Skeletal muscle satellite cell (primary cell): ENCODE measurements around the gene TNNI2. TPM values are rescaled to one million over a fixed set of nuclear protein-coding genes. Genes with fewer than 3 reads are reported as not detected.

ENCODE experiments used
- small RNA-seq: library from RNA; depleted of rRNA; stranded (forward); fragments of <200 nt; gene quantifications from one replicate; pipeline ENCODE3, GENCODE V24; 2012

TNNI2 gene

Small RNA genes lying within 50 kb of the gene (small RNA-seq; reads per million reads assigned to genes)
- gene AC051649.1 (not detected), gene MIR4298 (not detected)
